K562 (cell line): Measurements from ENCODE around the gene PLCB3. TPM values are rescaled to one million over a fixed set of nuclear protein-coding genes. Genes with fewer than 3 reads are reported as not detected.

ENCODE experiments used
- E2F6 ChIP-seq, 2 experiments: IDR thresholded peaks; 2 replicates each; pipeline ENCODE4 v1.6.1; 2011; ENCODE audit warnings: borderline replicate concordance in 1 of 2, control low read depth in 1 of 2, low read depth in 1 of 2, low read length in 1 of 2, mild to moderate bottlenecking in 1 of 2, mixed read lengths in 1 of 2, moderate library complexity in 1 of 2; ENCODE audit not compliant: insufficient read depth in 1 of 2, insufficient read length in 1 of 2, poor library complexity in 1 of 2, severe bottlenecking in 1 of 2; ENCODE audit errors: extremely low read depth in 1 of 2
- FOXA3 ChIP-seq, 2 experiments: fragments of 450-650 bp in 1 of 2; sonication (generic) in 1 of 2; formaldehyde crosslinking; IDR thresholded peaks in 1 of 2; conservative IDR thresholded peaks in 1 of 2; 2 replicates each; pipeline versions ENCODE4 v1.4.0 to v1.8.0; 2020 to 2022; ENCODE audit warnings: mild to moderate bottlenecking in 2 of 2, missing genetic modification reagents in 1 of 2
- GTF2A2 ChIP-seq: IDR thresholded peaks from 2 replicates; pipeline ENCODE4 v1.6.1; 2016; ENCODE audit warnings: mild to moderate bottlenecking, missing genetic modification characterization, missing compliant biosample characterization
- GTF2F1 ChIP-seq: IDR thresholded peaks from 2 replicates; pipeline ENCODE4 v1.6.1; 2011; ENCODE audit warnings: low read depth, low read length, improper control_type of control experiment
- IRF9 ChIP-seq: fragments of 450-650 bp; IDR thresholded peaks from 2 replicates; pipeline ENCODE4 v1.6.1; 2016; ENCODE audit warnings: missing biosample characterization, missing genetic modification characterization
- MECOM ChIP-seq: fragments of 250-450 bp; sonication (Bioruptor Pico); IDR thresholded peaks from 2 replicates; pipeline ENCODE4 v1.8.0; 2022; ENCODE audit warnings: inconsistent platforms
- MEF2A ChIP-seq: IDR thresholded peaks from 2 replicates; pipeline ENCODE4 v1.6.1; 2011; ENCODE audit warnings: low read depth, mild to moderate bottlenecking, low read length, moderate library complexity; ENCODE audit not compliant: control insufficient read depth
- MTF1 ChIP-seq: fragments of 250-450 bp; sonication (Bioruptor Pico); IDR thresholded peaks from 2 replicates; pipeline ENCODE4 v1.9.0; 2021; ENCODE audit warnings: moderate library complexity, mild to moderate bottlenecking, inconsistent platforms, borderline replicate concordance
- MXI1 ChIP-seq: IDR thresholded peaks from 2 replicates; pipeline ENCODE4 v1.6.1; 2011; ENCODE audit warnings: low read depth, mild to moderate bottlenecking, improper control_type of control experiment, low read length
- PHF20 ChIP-seq: fragments of 450-650 bp; IDR thresholded peaks from 2 replicates; pipeline ENCODE4 v1.6.1; 2018; ENCODE audit not compliant: partially characterized antibody
- RERE ChIP-seq: sonication (generic); formaldehyde crosslinking; IDR thresholded peaks from 2 replicates; pipeline ENCODE4 v1.8.0; 2023; ENCODE audit warnings: missing genetic modification reagents, mild to moderate bottlenecking, borderline replicate concordance
- RFX1 ChIP-seq: fragments of 450-650 bp; IDR thresholded peaks from 2 replicates; pipeline ENCODE4 v1.6.1; 2016; ENCODE audit warnings: mild to moderate bottlenecking, moderate library complexity
- SMAD3 ChIP-seq: fragments of 450-650 bp; formaldehyde crosslinking; conservative IDR thresholded peaks from 2 replicates; pipeline ENCODE4 v1.4.0; 2020; ENCODE audit warnings: mild to moderate bottlenecking
- STAT5A ChIP-seq: IDR thresholded peaks from 2 replicates; pipeline ENCODE4 v1.6.1; 2012; ENCODE audit warnings: low read length, inconsistent platforms, borderline replicate concordance
- TCF3 ChIP-seq: sonication (generic); formaldehyde crosslinking; IDR thresholded peaks from 2 replicates; pipeline ENCODE4 v1.4.0; 2020; ENCODE audit warnings: mild to moderate bottlenecking, missing genetic modification reagents
- ZBTB1 ChIP-seq: sonication (generic); formaldehyde crosslinking; IDR thresholded peaks from 2 replicates; pipeline ENCODE4 v1.8.1; 2023; ENCODE audit warnings: missing genetic modification reagents, low read depth, mild to moderate bottlenecking, borderline replicate concordance
- ZNF24 ChIP-seq: fragments of 450-650 bp; IDR thresholded peaks from 2 replicates; pipeline ENCODE4 v1.6.1; 2016
- ZNF311 ChIP-seq: fragments of 250-450 bp; sonication (Bioruptor Pico); IDR thresholded peaks from 2 replicates; pipeline ENCODE4 v1.4.0; 2020; ENCODE audit warnings: mild to moderate bottlenecking, moderate library complexity
- ZNF644 ChIP-seq: fragments of 200-800 bp; sonication (Bioruptor generic); IDR thresholded peaks from 2 replicates; pipeline ENCODE4 v1.6.1; 2016; ENCODE audit warnings: low read depth, missing genetic modification characterization, missing compliant biosample characterization
- polyA plus RNA-seq, 8 experiments: library from polyadenylated mRNA; depleted of rRNA in 4 of 8; stranded (reverse) in 5 of 8; unstranded in 3 of 8; fragments of >200 nt; fragmentation: Nextera tagmentation in 2 of 8; fragmentation: Illumina TruSeq in 1 of 8; extraction: Ambion mirVana in 2 of 8; extraction: Trizol in 1 of 8; gene quantifications; 2 replicates each; pipeline versions ENCODE4 v1.2.1 to v1.2.3, GENCODE V29; 2011 to 2014; ENCODE audit warnings: inconsistent platforms in 1 of 8, missing spikeins in 1 of 8
- total RNA-seq, 7 experiments: library from RNA; depleted of rRNA in 6 of 7; stranded (reverse); fragments of >200 nt in 6 of 7; fragmentation: Illumina TruSeq in 2 of 7; extraction: Trizol in 2 of 7; gene quantifications; 2 replicates each; pipeline versions ENCODE4 v1.2.1 to v1.2.3, GENCODE V29; 2011 to 2021; ENCODE audit warnings: low replicate concordance in 1 of 7

The PLCB3 gene
- total and polyA plus RNA-seq, 9 of the 15 experiments (the other 6 are each of a cell fraction or from before 2014, with no cell fraction given) = 0.31 to 44.8 (median 14.6) TPM

GRCh38 chr11:64246871-64247728 is 4.2 kb upstream of the PLCB3 start, which contains the start of gene PPP1R14B (continued):
- TF ChIP-seq PHF20 = no peak
- no peak for TF ChIP-seq SMAD3 (CRISPR knock-in tag)
- no peak for TF ChIP-seq GTF2F1
- TF ChIP-seq ZNF311 (CRISPR knock-in tag) = no peak
- 0 out of 2 replicates have a peak, but pooled peaks have one; percentile 6 for TF ChIP-seq IRF9 (tag)
- no peak for TF ChIP-seq MEF2A
- TF ChIP-seq MXI1 = peak; percentile 63
- peak; percentile 63; the same call in 1 of the 2 replicates for TF ChIP-seq ZNF644
- peak; percentile 40; the same call in 1 of the 2 replicates for TF ChIP-seq ZNF24
- no peak; the same call in 1 of the 2 replicates for TF ChIP-seq TCF3
- no peak for TF ChIP-seq RFX1
- TF ChIP-seq E2F6 (IDR thresholded peaks at IDR 0.05; ENCODE audit: borderline replicate concordance in 1 of 2, extremely low read depth in 1 of 2, insufficient read depth in 1 of 2, insufficient read length in 1 of 2, low read depth in 1 of 2, low read length in 1 of 2, poor library complexity in 1 of 2, severe bottlenecking in 1 of 2) = peak; percentile 86 to 95
- TF ChIP-seq ZBTB1 (CRISPR knock-in tag) = no peak; the same call in 1 of the 2 replicates
- no peak for TF ChIP-seq RERE (CRISPR knock-in tag)
- TF ChIP-seq GTF2A2 (tag) = no peak
- peak in 1 of 2 experiments; percentile 47; a peak in 1 of 4 replicates for TF ChIP-seq FOXA3 (CRISPR knock-in tag; conservative IDR thresholded peaks at IDR 0.05 in 1 of 2, IDR thresholded peaks at IDR 0.05 in 1 of 2)
- TF ChIP-seq STAT5A = no peak
- no peak for TF ChIP-seq MTF1 (CRISPR knock-in tag)
- TF ChIP-seq MECOM (CRISPR knock-in tag) = no peak
